GM19238 (cell line): ENCODE results near the gene SERPINB1.
"Not testable (repeated sequence)": the region's sequence is repeated elsewhere in the genome, so short reads cannot be mapped to it uniquely, and the experiment has no call there.

Experiments
- DNase-seq: peaks from one replicate; pipeline ENCODE4 v3.0.0; 2011; ENCODE audit warnings: low spot score; ENCODE audit not compliant: insufficient read length

SERPINB1 gene

GRCh38 chr6:2818593-2818992, 23.1 kb downstream of the SERPINB1 start:
- no peak for DNase-seq

GRCh38 chr6:2817903-2818443, 23.7 kb downstream of the SERPINB1 start:
- no peak for DNase-seq

- DNase-seq: no peak
Measured at GRCh38 chr6:2816158-2816557, 25.5 kb downstream of the SERPINB1 start.

- DNase-seq: no peak
Measured at GRCh38 chr6:2812695-2813094, 29.0 kb downstream of the SERPINB1 start.

GRCh38 chr6:2810092-2810671, 31.5 kb downstream of the SERPINB1 start:
- DNase-seq: no peak

GRCh38 chr6:2809015-2809414, 32.6 kb downstream of the SERPINB1 start:
- no peak for DNase-seq

GRCh38 chr6:2807342-2808090, 34.1 kb downstream of the SERPINB1 start:
- no peak for DNase-seq

- no peak for DNase-seq
Measured at GRCh38 chr6:2806644-2807043, 35.0 kb downstream of the SERPINB1 start.

GRCh38 chr6:2805031-2805430, 36.6 kb downstream of the SERPINB1 start:
- no peak for DNase-seq

- no peak for DNase-seq
Measured at GRCh38 chr6:2804516-2804915, 37.1 kb downstream of the SERPINB1 start.

GRCh38 chr6:2803731-2804429, 37.8 kb downstream of the SERPINB1 start:
- no peak for DNase-seq

- no peak for DNase-seq
Measured at GRCh38 chr6:2802521-2803060, 39.1 kb downstream of the SERPINB1 start.

- DNase-seq: not testable (repeated sequence)
Measured at GRCh38 chr6:2801687-2802086, 40.0 kb downstream of the SERPINB1 start.

- DNase-seq: no peak
Measured at GRCh38 chr6:2800552-2801316, 40.9 kb downstream of the SERPINB1 start.

- DNase-seq: no peak
Measured at GRCh38 chr6:2799936-2800527, 41.6 kb downstream of the SERPINB1 start.

GRCh38 chr6:2798586-2799134, 43.0 kb downstream of the SERPINB1 start:
- no peak for DNase-seq

GRCh38 chr6:2797564-2798031, 44.1 kb downstream of the SERPINB1 start:
- DNase-seq: no peak

GRCh38 chr6:2796861-2797260, 44.8 kb downstream of the SERPINB1 start:
- no peak for DNase-seq

GRCh38 chr6:2795956-2796355, 45.7 kb downstream of the SERPINB1 start:
- DNase-seq: no peak

- DNase-seq: no peak
Measured at GRCh38 chr6:2795162-2795561, 46.5 kb downstream of the SERPINB1 start.
